ENCODE results near the gene CFAP157. TPM values are rescaled to one million over a fixed set of nuclear protein-coding genes. Genes with fewer than 3 reads are reported as not detected.
"Not testable (repeated sequence)": the region's sequence is repeated elsewhere in the genome, so short reads cannot be mapped to it uniquely, and the experiment has no call there.

Gene CFAP157
- polyA plus RNA-seq, 3 donors: 0.11 to 0.77 (median 0.41) TPM

DNA sequence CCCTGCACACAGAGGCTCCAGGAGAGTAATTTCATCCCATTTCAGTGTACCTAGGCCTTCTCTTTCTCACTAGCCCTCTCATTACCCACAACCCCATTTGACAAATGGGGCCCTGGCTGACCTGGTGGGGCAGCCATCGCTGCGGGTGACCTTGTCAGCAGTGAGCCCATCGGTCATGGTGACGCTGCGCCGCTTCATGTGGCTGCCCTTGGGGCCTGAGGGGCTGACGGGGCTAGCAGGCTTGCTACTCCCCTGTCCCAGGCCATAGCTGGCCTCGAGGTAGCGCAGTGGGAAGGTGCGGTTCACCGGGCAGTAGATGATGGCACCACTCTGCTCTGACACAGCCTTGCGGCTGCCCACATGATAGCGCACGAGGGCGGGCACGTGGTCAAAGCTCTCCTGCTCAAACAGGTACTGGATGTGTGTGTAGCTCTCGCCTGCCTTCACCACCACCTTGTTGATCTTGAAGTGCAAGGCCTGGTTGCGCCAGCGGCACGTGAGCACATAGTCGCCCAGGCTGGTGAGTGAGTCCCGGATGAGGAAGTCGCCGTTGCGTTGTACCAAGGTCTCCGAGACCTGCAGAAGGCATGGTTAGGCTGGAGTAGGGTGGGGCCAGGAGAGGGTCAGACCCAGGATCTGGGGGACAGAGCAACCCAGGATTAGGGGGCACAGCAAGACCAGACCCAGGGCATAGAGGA lies 42.5 kb downstream of the CFAP157 start:
- no peak overlapping the region for H3K27ac ChIP-seq (ENCODE audit: low read depth, low read length)
- 87 to 88% (median 88%) methylated on average over 26 of the region's 26 CpGs for WGBS, 3 donors

DNA sequence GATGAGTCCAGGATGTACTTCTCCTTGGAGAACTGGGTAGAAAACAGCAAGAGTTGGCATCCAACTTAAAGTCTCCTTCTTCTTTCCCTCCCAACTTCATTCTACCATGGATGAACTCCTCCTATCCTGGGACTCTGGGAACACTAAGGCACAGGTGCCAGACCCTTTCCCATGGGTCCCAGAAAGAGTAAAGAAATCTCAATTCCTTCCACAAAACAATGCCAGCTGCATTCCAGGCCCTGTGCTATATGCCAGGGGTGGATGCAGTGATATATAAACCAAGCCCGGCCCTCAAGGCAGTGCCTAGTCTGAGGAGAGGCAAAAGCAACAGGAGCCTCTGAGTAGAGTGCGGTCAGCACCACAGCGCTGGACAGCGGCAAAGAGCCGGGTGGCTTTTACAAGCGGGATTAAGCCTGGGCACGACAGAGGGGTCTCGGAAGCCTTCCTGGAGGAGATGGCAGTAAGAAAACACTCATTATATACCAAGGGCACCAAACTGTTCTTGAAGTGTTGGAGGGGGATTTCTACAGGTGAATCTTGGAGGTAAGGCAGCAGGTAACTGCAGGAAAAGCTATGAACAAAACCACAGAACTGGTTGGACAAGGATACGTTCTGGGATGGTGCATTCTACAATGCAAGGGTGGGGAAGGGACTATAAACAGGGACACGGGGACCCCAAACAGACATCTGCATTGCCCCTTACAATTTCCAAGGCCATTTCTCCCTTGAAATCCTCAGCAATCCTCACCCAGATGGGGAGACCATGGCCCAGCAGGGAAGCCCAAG lies 44.7 kb downstream of the CFAP157 start:
- WGBS, 3 donors: 36 to 59% (median 55%) methylated on average over 10 of the region's 10 CpGs
- H3K27ac ChIP-seq (ENCODE audit: low read depth, low read length): no peak overlapping the region

DNA sequence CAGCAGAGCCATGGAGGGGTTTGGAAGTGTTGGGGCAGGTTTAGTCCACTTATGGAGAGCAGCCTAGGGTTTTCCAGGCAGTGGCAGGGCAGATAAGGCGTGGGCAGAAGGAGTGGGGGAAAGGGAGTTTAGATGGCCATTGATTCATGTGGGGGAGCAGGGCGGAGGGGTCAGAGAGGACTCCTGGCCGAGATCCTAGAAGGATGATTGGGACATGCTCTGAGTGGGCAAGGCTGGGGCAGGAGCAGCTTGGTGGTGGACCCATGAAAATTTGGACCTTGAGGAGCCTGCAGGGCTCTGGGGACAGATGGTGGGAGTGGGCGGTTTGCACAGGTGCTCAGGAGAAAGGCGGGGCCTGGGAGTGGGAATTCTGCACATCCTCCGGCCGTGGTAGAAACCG lies 46.4 kb downstream of the CFAP157 start:
- WGBS, 3 donors: 72 to 84% (median 83%) methylated on average over 8 of the region's 8 CpGs
- H3K27ac ChIP-seq (ENCODE audit: low read depth, low read length): no peak overlapping the region

DNA sequence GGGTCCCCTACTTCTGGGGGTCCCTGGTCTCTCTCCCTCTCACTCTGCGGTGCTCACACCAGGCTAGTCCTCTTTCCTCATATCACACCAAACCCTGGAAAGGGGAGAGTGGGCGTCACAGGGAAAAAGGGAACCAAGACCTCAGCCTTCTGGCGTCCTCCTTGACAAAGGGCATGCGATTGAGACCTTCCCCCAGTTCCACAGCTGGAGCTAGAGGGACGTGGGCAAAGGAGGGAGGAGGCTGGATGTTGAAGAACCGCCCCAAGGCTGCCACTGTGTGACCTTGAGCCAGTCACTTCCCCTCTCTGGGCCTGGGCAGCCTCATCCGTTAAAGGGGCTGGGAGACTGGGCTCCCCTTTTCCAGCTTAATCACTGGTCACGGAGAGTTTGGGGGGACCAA lies 46.8 kb downstream of the CFAP157 start:
- WGBS, 3 donors: 55 to 82% (median 69%) methylated on average over 8 of the region's 8 CpGs
- no peak overlapping the region for H3K27ac ChIP-seq (ENCODE audit: low read depth, low read length)

DNA sequence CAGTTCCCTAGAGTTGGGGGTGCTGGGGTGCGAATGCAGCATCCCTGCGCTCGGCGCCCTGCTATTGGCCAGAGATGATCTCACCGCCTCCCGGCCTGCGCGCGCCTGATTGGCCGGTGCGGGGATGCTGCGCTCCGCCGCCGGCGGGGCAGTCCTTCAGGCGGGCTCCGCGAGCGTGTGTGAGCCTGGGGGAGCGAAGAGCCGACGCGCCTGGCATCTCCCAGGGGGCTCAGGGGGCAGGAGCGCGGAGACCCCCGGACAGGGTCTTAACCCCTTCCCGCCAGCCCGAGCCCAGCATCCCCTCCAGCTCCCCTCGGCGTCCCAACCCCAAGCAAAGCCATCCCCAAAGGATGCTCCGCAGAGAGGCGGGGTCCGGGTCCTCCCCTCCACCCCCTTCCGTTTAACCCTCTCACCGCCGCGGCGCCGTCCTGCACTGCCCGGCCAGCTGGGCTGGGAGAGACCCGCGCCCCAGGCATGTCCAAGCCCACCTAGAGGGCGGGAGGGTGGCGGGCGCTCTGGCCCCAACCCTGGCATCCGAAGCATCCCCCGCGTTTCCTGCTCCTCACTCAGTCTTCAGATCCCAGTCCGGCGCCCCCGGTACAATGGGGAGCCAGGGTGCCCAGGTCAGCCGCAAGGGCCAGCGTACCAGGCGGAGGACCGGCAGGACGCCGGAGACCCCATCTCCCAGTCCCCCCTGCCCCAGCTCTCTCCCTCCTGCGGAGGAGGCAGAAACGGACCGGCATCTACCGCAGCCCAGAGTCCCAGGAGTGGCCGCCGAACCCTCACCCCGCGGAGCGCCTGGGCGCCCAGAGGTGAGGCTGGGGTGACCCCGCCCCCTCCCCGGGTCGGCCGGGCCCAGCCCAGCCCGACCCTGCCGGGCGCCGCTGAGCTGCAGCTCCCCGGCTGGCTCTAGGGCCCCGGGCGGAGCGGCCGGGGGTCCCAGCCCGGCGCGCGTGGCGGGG lies 47.6 kb downstream of the CFAP157 start:
- H3K27ac ChIP-seq (ENCODE audit: low read depth, low read length): no peak overlapping the region
- WGBS, 3 donors: 17 to 63% (median 53%) methylated on average over 58 to 86 of the region's 86 CpGs

DNA sequence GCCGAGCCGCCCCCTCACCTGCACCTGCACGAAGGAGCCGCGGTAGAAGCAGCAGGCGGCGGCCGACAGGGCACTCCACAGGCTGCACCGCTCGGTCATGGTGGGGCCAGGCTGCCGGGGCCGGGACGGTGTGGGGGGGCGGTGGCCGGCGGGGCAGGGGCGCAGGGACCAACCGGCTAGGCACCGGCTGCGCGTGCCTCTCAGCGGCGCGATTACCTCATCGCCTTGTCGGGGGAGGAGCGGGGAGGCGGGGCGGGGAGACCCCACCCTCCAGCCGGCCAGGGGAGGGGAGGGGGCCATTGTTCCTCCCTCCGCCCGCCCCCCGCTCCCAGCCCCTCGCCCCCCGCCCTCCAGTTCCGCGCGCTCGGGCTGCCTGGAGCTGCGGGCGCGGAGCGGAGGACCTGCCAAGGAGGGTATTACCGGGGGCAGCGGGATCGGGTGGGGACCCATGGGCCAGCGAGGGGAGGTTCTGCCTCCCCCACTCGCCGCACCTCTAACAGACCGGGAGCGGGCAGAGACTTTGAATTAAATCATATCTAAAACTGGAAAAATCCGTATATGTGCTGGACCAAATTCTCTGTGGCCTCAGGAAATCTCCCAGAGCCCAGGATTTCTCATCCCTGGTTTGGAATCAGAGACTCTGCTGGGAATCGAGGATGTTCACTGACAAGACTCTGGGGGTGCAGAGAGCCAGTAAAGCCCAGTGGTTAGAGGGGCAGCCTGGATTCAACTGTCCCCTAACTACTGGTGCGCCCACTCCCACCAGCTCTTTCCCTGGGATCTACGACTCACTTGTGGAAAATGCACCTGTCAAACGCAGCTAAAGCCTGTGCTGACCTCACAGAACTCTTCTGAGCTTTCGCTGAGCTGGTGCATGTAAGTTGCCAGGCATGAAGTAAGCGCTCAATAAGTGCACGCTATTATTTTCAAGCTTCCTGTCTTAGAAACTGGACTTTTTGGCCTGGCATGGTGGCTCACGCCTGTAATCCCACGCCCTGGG lies 48.6 kb downstream of the CFAP157 start:
- no peak overlapping the region for H3K27ac ChIP-seq (ENCODE audit: low read depth, low read length)
- WGBS, 3 donors: 24 to 54% (median 51%) methylated on average over 35 to 61 of the region's 61 CpGs

DNA sequence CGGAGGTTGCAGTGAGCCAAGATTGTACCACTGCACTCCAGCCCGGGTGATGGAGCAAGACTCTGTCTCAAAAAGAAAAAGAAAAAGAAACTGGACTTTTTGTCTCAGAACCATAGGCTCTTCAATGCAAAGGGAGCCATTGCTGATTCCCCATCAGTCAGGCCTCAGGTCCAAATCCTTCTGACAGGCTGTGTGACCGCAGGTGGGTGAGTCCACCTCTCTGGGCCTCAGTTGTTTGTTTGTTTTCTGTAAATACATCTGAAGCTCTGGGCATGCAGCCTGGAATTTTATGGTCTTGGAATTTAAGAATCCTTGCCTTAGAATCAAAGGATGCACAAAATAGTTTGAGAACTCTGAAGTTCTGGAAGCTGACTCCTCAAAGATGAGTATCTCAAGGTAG lies 49.4 kb downstream of the CFAP157 start:
- H3K27ac ChIP-seq (ENCODE audit: low read depth, low read length): no peak overlapping the region
- WGBS, 3 donors: 90 to 97% (median 93%) methylated on average over 3 of the region's 3 CpGs

DNA sequence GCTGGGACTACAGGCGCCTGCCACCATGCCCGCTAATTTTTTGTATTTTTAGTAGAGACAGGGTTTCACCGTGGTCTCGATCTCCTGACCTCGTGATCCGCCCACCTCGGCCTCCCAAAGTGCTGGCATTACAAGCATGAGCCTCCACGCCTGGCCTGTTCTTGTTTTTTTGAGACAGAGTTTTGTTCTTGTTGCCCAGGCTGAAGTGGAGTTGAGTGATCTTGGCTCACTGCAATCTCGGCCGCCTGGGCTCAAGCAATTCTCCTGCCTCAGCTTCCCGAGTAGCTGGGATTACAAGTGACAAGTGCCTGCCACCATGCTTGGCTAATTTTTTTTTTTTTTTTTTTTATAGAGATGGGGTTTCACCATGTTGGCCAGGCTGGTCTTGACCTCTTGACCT lies 50.0 kb downstream of the CFAP157 start:
- not testable (repeated sequence) for H3K27ac ChIP-seq (ENCODE audit: low read depth, low read length)
- 71 to 88% (median 87%) methylated on average over 11 of the region's 11 CpGs for whole genome bisulfite sequencing, 3 donors

DNA sequence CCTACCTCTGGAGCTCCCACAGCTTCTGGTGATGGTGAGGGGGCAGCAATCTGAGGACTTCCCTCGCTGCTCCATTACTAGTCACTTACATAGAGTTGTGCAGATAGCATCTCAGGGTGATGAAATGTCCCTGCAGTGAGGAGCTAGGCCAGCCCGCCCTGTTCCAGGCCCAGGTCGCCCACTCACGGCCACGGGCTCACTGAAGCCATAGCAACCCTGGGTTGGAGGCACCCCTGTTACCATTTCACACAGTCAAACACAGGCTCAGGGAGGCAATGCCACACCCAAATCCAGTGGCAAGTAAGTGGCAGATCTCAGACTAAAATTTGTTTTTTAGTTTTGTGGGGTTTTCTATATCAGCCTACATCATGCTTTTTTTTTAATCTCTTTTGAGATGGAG lies 52.1 kb downstream of the CFAP157 start:
- 83 to 89% (median 85%) methylated on average over 5 of the region's 5 CpGs for WGBS, 3 donors
- H3K27ac ChIP-seq (ENCODE audit: low read depth, low read length): no peak overlapping the region

DNA sequence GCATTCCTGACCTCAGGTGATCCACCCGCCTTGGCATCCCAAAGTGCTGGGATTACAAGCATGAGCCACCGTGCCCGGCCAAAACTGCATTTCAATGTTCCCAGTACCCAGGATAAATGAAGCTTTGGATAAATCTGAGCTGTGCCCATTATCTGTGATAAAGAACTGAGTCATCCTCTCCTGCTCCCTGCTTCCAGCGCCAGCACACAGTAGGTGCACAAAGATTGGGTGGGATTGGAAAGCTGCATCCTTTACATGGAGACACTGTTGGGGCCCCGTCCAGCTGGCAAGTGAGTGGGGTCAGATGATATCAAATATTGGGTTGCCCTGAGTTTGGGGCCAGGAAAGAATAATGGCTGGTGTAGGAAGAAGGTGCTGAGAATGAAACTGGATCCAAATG lies 54.3 kb downstream of the CFAP157 start:
- no peak overlapping the region for H3K27ac ChIP-seq (ENCODE audit: low read depth, low read length)
- 77 to 85% (median 77%) methylated on average over 5 of the region's 5 CpGs for WGBS, 3 donors

DNA sequence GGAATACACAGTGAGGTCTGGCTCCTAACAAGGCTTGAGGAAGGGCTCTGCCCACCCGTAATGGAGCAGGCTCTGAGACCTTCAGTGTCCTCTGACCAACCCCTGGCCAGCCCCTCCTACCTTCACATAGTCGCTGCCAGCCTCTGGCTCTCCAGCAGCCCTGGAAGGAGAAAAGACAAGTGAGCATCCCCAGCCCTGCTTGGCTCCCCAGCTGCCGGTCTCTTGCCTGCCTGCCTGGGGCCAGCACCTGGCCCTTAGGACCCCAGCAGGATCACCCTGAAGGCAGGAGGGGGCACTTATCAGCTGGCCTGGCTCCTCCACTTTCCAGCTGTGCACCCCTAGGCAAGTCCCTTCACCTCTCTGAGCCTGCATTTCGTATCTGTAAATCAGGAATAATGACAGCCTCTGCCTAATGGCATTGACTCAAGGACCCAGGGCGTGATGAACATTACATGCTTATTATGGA lies 54.7 kb downstream of the CFAP157 start:
- 49 to 72% (median 65%) methylated on average over 5 of the region's 5 CpGs for WGBS, 3 donors
- no peak overlapping the region for H3K27ac ChIP-seq (ENCODE audit: low read depth, low read length)

DNA sequence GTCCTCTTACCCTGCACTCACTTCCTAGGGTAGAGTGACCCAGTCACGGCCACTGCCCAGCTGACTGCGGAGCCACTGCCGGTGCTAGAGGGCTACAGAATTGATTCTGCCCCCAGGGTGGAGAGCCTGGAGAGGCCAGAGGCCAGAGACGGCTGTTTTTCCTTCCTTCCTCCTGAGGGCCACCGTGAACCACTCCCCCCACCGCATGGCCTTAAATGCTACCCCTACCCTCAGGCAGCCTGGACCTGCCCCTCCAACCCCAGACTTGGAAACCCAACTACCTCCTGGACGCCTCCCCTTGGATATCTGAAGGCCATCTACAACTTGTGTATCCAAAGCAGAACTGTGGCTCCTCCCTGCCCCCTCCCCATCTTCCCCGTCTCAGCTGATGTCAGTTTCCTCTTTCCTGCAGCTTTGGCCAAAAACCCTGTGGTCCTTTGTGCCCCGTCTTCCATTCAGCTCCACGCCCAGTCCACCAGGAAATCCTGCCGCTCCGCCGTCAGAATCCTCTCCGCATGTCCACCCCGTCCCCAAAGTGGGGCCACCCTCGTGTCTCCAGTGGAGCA lies 55.4 kb downstream of the CFAP157 start:
- no peak overlapping the region for H3K27ac ChIP-seq (ENCODE audit: low read depth, low read length)
- WGBS, 3 donors: 23 to 47% (median 26%) methylated on average over 16 of the region's 16 CpGs

DNA sequence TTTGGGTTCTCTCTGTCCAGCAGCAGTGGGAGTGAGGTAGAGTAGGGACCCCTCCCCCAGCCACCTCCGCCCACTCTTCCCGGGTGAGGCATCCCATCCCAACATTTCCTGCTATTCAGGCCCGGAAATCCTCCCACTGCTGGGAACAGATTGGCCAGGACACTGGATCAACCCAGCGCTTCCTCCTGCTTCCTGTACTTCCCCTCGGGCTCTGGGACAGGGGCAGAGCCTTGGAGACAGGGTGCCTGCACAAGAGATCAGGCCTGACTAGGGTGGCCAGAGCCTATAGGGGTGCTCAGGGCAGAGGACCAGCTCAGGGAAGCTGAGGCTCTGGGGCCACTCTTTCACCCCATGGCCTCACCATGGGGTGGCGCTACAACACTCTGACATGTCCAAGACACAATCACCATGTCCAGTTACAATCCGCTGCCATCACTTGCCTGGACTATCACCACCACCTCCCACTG lies 57.2 kb downstream of the CFAP157 start:
- no peak overlapping the region for H3K27ac ChIP-seq (ENCODE audit: low read depth, low read length)
- WGBS, 3 donors: 40 to 57% (median 48%) methylated on average over 7 of the region's 7 CpGs

DNA sequence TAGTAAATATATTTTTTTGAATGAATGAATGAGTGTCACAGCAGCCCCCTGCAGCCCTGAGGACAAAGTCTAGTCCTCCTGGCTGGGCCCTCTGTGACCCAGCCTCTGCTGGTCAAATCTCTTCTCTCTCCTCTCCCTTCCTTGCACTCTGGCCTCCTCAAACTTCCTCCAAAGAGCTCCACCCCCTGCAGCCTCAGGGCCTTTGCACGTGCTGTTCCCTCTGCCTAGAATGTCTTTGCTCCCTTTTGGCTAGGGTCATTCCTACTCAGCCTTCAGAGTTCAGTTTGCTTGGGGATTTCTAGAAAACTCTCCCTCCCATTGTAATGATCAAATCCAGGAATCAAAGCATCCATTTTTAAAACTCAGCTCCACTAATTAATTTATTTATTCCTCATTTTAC lies 58.6 kb downstream of the CFAP157 start:
- WGBS, 3 donors: 71 to 94% (median 73%) methylated on average over 1 of the region's 1 CpG

More for the DNA sequence above, 58.6 kb downstream of the CFAP157 start:
- H3K27ac ChIP-seq (ENCODE audit: low read depth, low read length): no peak overlapping the region
